Panc1 (cell line): Measurements from ENCODE around the gene SLC2A14. TPM values are rescaled to one million over a fixed set of nuclear protein-coding genes. Genes with fewer than 3 reads are reported as not detected.
"Not testable (repeated sequence)": the region's sequence is repeated elsewhere in the genome, so short reads cannot be mapped to it uniquely, and the experiment has no call there.

Experiments used
- ATAC-seq: fragments of 200-7000 bp; cut with Tn5 transposase; 2 replicates; pipeline ENCODE4 v1.9.1; 2020; ENCODE audit warnings: mild to moderate bottlenecking, moderate library complexity
- BruUV-seq: library from RNA; stranded (reverse); fragments of 400-500 nt; replicated peaks from 2 replicates; lab custom pipeline; 2021; lab: Mats Ljungman, UMichigan
- CTCF ChIA-PET: fragments of 300-600 bp; sonication (Branson Sonifier 250); formaldehyde crosslinking; loops from one replicate; lab custom pipeline; 2022; ENCODE audit warnings: antibody characterized with exemption; lab: Charles Lee
- POLR2A ChIA-PET: fragments of 300-600 bp; sonication (Branson Sonifier 250); formaldehyde crosslinking; loops from one replicate; lab custom pipeline; 2022; ENCODE audit warnings: antibody characterized with exemption; lab: Charles Lee
- DNase-seq: peaks from one replicate; pipeline ENCODE4 v3.0.0-alpha.2; 2010; ENCODE audit warnings: low read depth, low spot score
- H3K27ac ChIP-seq: 2 replicates; pipeline ENCODE4 v1.5.1; 2011; ENCODE audit warnings: mild to moderate bottlenecking, low read length, inconsistent platforms
- H3K27me3 ChIP-seq: fragments of 200-500 bp; sonication (Bioruptor generic); 2 replicates; pipeline ENCODE4 v1.6.0; 2014; ENCODE audit warnings: low read length, inconsistent platforms; ENCODE audit not compliant: control insufficient read depth, insufficient read depth
- H3K36me3 ChIP-seq: fragments of 200-500 bp; sonication (Bioruptor generic); 2 replicates; pipeline ENCODE4 v1.5.1; 2014; ENCODE audit warnings: inconsistent platforms, mild to moderate bottlenecking, low read length, moderate library complexity; ENCODE audit not compliant: control insufficient read depth, insufficient read depth
- H3K4me1 ChIP-seq: 2 replicates; pipeline ENCODE4 v1.5.1; 2011; ENCODE audit warnings: inconsistent platforms, mild to moderate bottlenecking, low read length, moderate library complexity; ENCODE audit not compliant: control insufficient read depth, insufficient read depth
- H3K4me3 ChIP-seq, 2 experiments: 2 replicates each; pipeline ENCODE4 v1.5.1; 2011 to 2012; ENCODE audit warnings: low read depth in 2 of 2, low read length in 2 of 2, mild to moderate bottlenecking in 2 of 2, inconsistent platforms in 1 of 2, moderate library complexity in 1 of 2
- H3K9me3 ChIP-seq: fragments of 200-500 bp; sonication (Bioruptor generic); 2 replicates; pipeline ENCODE4 v1.5.1; 2014; ENCODE audit warnings: low read depth, mild to moderate bottlenecking, inconsistent platforms, low read length, moderate library complexity; ENCODE audit not compliant: control insufficient read depth, insufficient read depth
- POLR2AphosphoS5 ChIP-seq: IDR thresholded peaks from 2 replicates; pipeline ENCODE4 v1.6.1; 2012; ENCODE audit warnings: mild to moderate bottlenecking, low read depth, low read length, moderate library complexity
- REST ChIP-seq, 2 experiments: IDR thresholded peaks; 2 replicates each; pipeline ENCODE4 v1.6.1; 2011 to 2012; ENCODE audit warnings: low read depth in 2 of 2, control low read depth in 1 of 2, low read length in 1 of 2, mild to moderate bottlenecking in 1 of 2, moderate library complexity in 1 of 2; ENCODE audit not compliant: insufficient read depth in 1 of 2
- SIN3A ChIP-seq: IDR thresholded peaks from 2 replicates; pipeline ENCODE4 v1.6.1; 2012; ENCODE audit warnings: low read depth, mild to moderate bottlenecking, low read length, moderate library complexity, borderline replicate concordance; ENCODE audit not compliant: insufficient read depth
- TCF7L2 ChIP-seq: IDR thresholded peaks from 2 replicates; pipeline ENCODE4 v1.6.1; 2011; ENCODE audit warnings: mild to moderate bottlenecking, low read depth, low read length, inconsistent platforms
- in situ Hi-C: cut with HindIII; loops from 2 replicates; pipeline ENCODE4 v1.10.0; 2016; ENCODE audit warnings: low sequenced_read_pairs, low pct_unique_long_range_greater_than_20kb
- intact Hi-C: fragments of 100-400 bp; cut with micrococcal nuclease; formaldehyde crosslinking; loops from one replicate; pipeline ENCODE4 v1.10.0; 2022; ENCODE audit not compliant: unreplicated experiment
- total RNA-seq: library from RNA; stranded (reverse); gene quantifications from one replicate; pipeline ENCODE4 v1.2.1, GENCODE V29; 2021; ENCODE audit not compliant: unreplicated experiment
- TF ChIP-seq, protein P1 (sequence below): fragments of 450-650 bp; IDR thresholded peaks from 2 replicates; pipeline ENCODE4 v1.5.1; 2017; ENCODE audit warnings: mild to moderate bottlenecking

The SLC2A14 gene
- total RNA-seq, 1 experiment from 2014 or later: not detected

DNA sequence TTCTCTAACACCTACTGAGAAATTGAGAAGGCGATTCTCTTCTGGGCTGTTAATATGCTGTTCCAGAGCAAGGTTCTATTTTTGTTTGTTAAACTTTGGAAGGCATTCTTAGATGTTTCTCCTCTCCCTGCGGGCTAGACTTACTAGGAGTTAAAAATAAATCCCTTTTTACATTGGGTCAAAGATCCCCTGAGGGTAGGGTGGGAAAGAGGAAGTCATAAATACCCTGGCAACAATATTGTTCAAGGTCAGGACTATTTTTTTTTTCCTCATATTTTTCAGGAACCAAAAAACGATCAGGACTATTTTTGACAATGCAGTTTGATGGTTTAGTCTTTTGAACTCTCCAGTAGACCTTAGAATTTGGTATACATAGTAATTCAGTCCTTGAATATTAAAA is 12.0 kb upstream of the SLC2A14 start:
- no peak for ATAC-seq
- no peaks in the 10 kb centered on the region for H3K36me3 ChIP-seq
- H3K9me3 ChIP-seq: no peaks in the 10 kb centered on the region
- ChIA-PET POLR2A (no interaction called here), CTCF (interaction anchor here (0.7 kb wide), 1 partner anchor 8 kb away, joined by 4 read pairs; no protein-coding TSS in a partner anchor)
- in situ Hi-C loops: no loop called here
- no peak for DNase-seq
- no TSS peak for BruUV-seq
- no peak overlapping the region for H3K4me3 ChIP-seq
- intact Hi-C loops: no loop called here
- no peak overlapping the region for H3K27ac ChIP-seq
- H3K4me1 ChIP-seq: no peaks in the 10 kb centered on the region
- TF ChIP-seq POLR2AphosphoS5 (no peak), SIN3A (no peak), REST (IDR thresholded peaks at IDR 0.05; ENCODE audit: insufficient read depth in 1 of 2, low read depth in 2 of 2, low read length in 1 of 2) (no peak), TCF7L2 (no peak)
- TF ChIP-seq, protein P1, sequence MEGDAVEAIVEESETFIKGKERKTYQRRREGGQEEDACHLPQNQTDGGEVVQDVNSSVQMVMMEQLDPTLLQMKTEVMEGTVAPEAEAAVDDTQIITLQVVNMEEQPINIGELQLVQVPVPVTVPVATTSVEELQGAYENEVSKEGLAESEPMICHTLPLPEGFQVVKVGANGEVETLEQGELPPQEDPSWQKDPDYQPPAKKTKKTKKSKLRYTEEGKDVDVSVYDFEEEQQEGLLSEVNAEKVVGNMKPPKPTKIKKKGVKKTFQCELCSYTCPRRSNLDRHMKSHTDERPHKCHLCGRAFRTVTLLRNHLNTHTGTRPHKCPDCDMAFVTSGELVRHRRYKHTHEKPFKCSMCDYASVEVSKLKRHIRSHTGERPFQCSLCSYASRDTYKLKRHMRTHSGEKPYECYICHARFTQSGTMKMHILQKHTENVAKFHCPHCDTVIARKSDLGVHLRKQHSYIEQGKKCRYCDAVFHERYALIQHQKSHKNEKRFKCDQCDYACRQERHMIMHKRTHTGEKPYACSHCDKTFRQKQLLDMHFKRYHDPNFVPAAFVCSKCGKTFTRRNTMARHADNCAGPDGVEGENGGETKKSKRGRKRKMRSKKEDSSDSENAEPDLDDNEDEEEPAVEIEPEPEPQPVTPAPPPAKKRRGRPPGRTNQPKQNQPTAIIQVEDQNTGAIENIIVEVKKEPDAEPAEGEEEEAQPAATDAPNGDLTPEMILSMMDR: no peak
- no peaks in the 10 kb centered on the region for H3K27me3 ChIP-seq

DNA sequence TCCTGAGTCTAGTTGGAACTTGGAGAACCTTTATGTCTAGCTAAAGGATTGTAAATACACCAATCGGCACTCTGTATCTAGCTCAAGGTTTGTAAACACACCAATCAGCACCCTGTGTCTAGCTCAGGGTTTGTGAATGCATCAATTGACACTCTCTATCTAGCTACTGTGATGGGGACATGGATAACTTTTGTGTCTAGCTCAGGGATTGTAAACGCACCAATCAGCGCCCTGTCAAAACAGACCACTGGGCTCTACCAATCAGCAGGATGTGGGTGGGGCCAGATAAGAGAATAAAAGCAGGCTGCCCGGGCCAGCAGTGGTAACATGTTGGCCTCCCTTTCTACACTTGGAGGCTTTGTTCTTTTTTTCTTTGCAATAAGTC is 9.0 kb upstream of the SLC2A14 start:
- POLR2A ChIA-PET, BruUV-seq, H3K36me3 ChIP-seq, H3K27me3 ChIP-seq, H3K4me1 ChIP-seq, intact Hi-C loops, H3K4me3 ChIP-seq, ATAC-seq, H3K9me3 ChIP-seq, CTCF ChIA-PET, in situ Hi-C loops, H3K27ac ChIP-seq, DNase-seq: not testable (repeated sequence)

DNA sequence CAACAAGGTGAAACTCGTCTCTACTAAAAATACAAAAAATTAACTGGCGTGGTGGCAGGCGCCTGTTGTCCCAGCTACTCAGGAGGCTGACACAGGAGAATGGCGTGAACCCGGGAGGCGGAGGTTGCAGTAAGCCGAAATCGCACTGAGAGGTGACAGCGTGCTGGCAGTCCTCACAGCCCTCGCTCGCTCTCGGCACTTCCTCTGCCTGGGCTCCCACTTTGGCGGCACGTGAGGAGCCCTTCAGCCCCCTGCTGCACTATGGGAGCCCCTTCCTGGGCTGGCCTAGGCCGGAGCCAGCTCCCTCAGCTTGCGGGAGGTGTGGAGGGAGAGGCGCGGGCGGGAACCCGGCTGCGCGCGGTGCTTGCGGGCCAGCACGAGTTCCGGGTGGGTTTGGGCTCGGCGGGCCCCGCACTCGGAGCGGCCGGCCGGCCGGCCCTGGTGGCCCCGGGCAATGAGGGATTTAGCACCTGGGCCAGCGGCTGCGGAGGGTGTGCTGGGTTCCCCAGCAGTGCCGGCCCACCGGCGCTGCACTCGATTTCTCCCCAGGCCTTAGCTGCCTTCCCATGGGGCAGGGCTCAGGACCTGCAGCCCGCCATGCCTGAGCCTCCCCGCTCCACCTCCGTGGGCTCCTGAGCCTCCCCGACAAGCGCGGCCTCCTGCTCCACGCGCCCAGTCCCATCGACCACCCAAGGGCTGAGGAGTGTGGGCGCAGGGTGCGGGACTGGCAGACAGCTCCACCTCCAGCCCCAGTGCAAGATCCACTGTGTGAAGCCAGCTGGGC is 8.4 kb upstream of the SLC2A14 start:
- H3K4me1 ChIP-seq, H3K4me3 ChIP-seq, DNase-seq, BruUV-seq, ATAC-seq, in situ Hi-C loops, H3K36me3 ChIP-seq, H3K9me3 ChIP-seq, H3K27ac ChIP-seq, H3K27me3 ChIP-seq, intact Hi-C loops: not testable (repeated sequence)
- POLR2A ChIA-PET: interaction anchor here (0.6 kb wide), 1 partner anchor 911 kb away, joined by 5 read pairs; the partner anchor contains the start of genes EMG1 and PHB2
- CTCF ChIA-PET: interaction anchor here (0.7 kb wide), 1 partner anchor 235 kb away, joined by 3 read pairs; no protein-coding TSS in a partner anchor
